Measurements from ENCODE around the gene ITFG2.
A peak's percentile ranks its signal among the peaks of the same experiment; 100 is the strongest.
"Not testable (repeated sequence)": the region's sequence is repeated elsewhere in the genome, so short reads cannot be mapped to it uniquely, and the experiment has no call there.

Gene ITFG2

GRCh38 chr12:2812290-2813213, at the start of gene ITFG2:
TSS of gene ITFG2 (plus strand) at chr12:2812668. CDS start at chr12:2812761, 93 bp downstream.
- peak; percentile 98 for DNase-seq

GRCh38 chr12:2764398-2764797, 48.1 kb upstream of the ITFG2 start:
- no peak for DNase-seq

GRCh38 chr12:2765052-2765451, 47.4 kb upstream of the ITFG2 start:
- DNase-seq: no peak

GRCh38 chr12:2765608-2766007, 46.9 kb upstream of the ITFG2 start:
- no peak for DNase-seq

- no peak for DNase-seq
Observed at GRCh38 chr12:2768224-2768961, 44.1 kb upstream of the ITFG2 start.

GRCh38 chr12:2769866-2770533, 42.5 kb upstream of the ITFG2 start:
- no peak for DNase-seq

GRCh38 chr12:2770544-2770943, 41.9 kb upstream of the ITFG2 start:
- DNase-seq: not testable (repeated sequence)

- DNase-seq: no peak
Observed at GRCh38 chr12:2772370-2772769, 40.1 kb upstream of the ITFG2 start.

- DNase-seq: no peak
Observed at GRCh38 chr12:2773199-2773875, 39.1 kb upstream of the ITFG2 start.

GRCh38 chr12:2775431-2775830, 37.0 kb upstream of the ITFG2 start:
- DNase-seq: no peak

- DNase-seq: no peak
Observed at GRCh38 chr12:2776129-2776806, 36.2 kb upstream of the ITFG2 start.

- no peak for DNase-seq
Observed at GRCh38 chr12:2779281-2779680, 33.2 kb upstream of the ITFG2 start.

GRCh38 chr12:2783936-2784600, 28.4 kb upstream of the ITFG2 start:
- DNase-seq: peak; percentile 41

GRCh38 chr12:2785017-2785416, 27.5 kb upstream of the ITFG2 start:
- DNase-seq: peak; percentile 8

GRCh38 chr12:2791089-2791488, 21.4 kb upstream of the ITFG2 start:
- no peak for DNase-seq

GRCh38 chr12:2792671-2793500, 19.6 kb upstream of the ITFG2 start:
- no peak for DNase-seq

- no peak for DNase-seq
Observed at GRCh38 chr12:2793561-2793960, 18.9 kb upstream of the ITFG2 start.

GRCh38 chr12:2794191-2794735, 18.2 kb upstream of the ITFG2 start:
- no peak for DNase-seq

- DNase-seq: peak; percentile 84
Observed at GRCh38 chr12:2794736-2795289, 17.7 kb upstream of the ITFG2 start, which contains the start of gene FKBP4. TSS of gene FKBP4 (plus strand) at chr12:2794970. CDS start at chr12:2795140, 170 bp downstream.
